Keratinocyte (primary cell): Measurements from ENCODE around the gene LRRC17. TPM values are rescaled to one million over a fixed set of nuclear protein-coding genes. Genes with fewer than 3 reads are reported as not detected.
"Not testable (repeated sequence)": the region's sequence is repeated elsewhere in the genome, so short reads cannot be mapped to it uniquely, and the experiment has no call there.

ENCODE experiments used
- DNase-seq: peaks from one replicate; pipeline ENCODE4 v3.0.0-alpha.2; 2011; ENCODE audit warnings: low read depth, missing footprints, low spot score
- FAIRE-seq: peaks from 2 replicates; lab custom pipeline; 2011; peaks lifted over from hg19 to GRCh38; lab: Jason Lieb, UNC
- H2AFZ ChIP-seq: 2 replicates; pipeline ENCODE4 v1.6.0; 2012; ENCODE audit warnings: low read length, control low read depth, inconsistent platforms; ENCODE audit not compliant: control insufficient read depth
- H3K27ac ChIP-seq: 2 replicates; pipeline ENCODE4 v1.5.1; 2011; ENCODE audit warnings: low read length; ENCODE audit not compliant: control insufficient read depth, insufficient read depth
- H3K27me3 ChIP-seq: 3 replicates; pipeline ENCODE4 v1.6.0; 2011; ENCODE audit warnings: low read length; ENCODE audit not compliant: control insufficient read depth, insufficient read depth; ENCODE audit errors: extremely low read depth
- H3K36me3 ChIP-seq, 2 experiments: 2 replicates in 1 of 2; 3 replicates in 1 of 2; pipeline ENCODE4 v1.5.1; 2011; ENCODE audit warnings: low read length in 2 of 2, mild to moderate bottlenecking in 1 of 2; ENCODE audit not compliant: control insufficient read depth in 2 of 2, insufficient read depth in 2 of 2; ENCODE audit errors: extremely low read depth in 1 of 2
- H3K4me1 ChIP-seq: 3 replicates; pipeline ENCODE4 v1.5.1; 2011; ENCODE audit warnings: low read length; ENCODE audit not compliant: control insufficient read depth, insufficient read depth; ENCODE audit errors: extremely low read depth
- H3K4me2 ChIP-seq: 3 replicates; pipeline ENCODE4 v1.6.0; 2011; ENCODE audit warnings: low read depth, low read length; ENCODE audit not compliant: control insufficient read depth, insufficient read depth; ENCODE audit errors: extremely low read depth
- H3K4me3 ChIP-seq, 3 experiments: fragments of 200-600 bp in 1 of 3; sonication (generic) in 1 of 3; 2 replicates in 2 of 3; 3 replicates in 1 of 3; pipeline ENCODE4 v1.5.1; 2011 to 2016; ENCODE audit warnings: low read length in 3 of 3, mild to moderate bottlenecking in 3 of 3, control low read depth in 2 of 3, inconsistent platforms in 1 of 3, low read depth in 1 of 3, mixed read lengths in 1 of 3, mixed run types in 1 of 3, moderate library complexity in 1 of 3; ENCODE audit not compliant: control insufficient read depth in 2 of 3, insufficient read depth in 2 of 3; ENCODE audit errors: extremely low read depth in 1 of 3
- H3K79me2 ChIP-seq: 2 replicates; pipeline ENCODE4 v1.6.0; 2012; ENCODE audit warnings: low read length; ENCODE audit not compliant: control insufficient read depth, insufficient read depth
- H3K9ac ChIP-seq: 3 replicates; pipeline ENCODE4 v1.6.0; 2011; ENCODE audit warnings: low read length; ENCODE audit not compliant: control insufficient read depth, insufficient read depth; ENCODE audit errors: extremely low read depth
- H3K9me1 ChIP-seq: 3 replicates; pipeline ENCODE4 v1.6.0; 2011; ENCODE audit warnings: low read length; ENCODE audit not compliant: control insufficient read depth, insufficient read depth; ENCODE audit errors: extremely low read depth
- H3K9me3 ChIP-seq: 2 replicates; pipeline ENCODE4 v1.5.1; 2012; ENCODE audit warnings: low read depth, low read length; ENCODE audit not compliant: control insufficient read depth
- H4K20me1 ChIP-seq: 3 replicates; pipeline ENCODE4 v1.6.0; 2011; ENCODE audit warnings: low read length; ENCODE audit not compliant: control insufficient read depth, insufficient read depth; ENCODE audit errors: extremely low read depth
- EZH2 ChIP-seq: IDR thresholded peaks from one replicate; pipeline ENCODE4 v1.6.1; 2012; ENCODE audit warnings: inconsistent platforms, mild to moderate bottlenecking, low read length, moderate library complexity
- dilution Hi-C: fragments of 300-500 bp; cut with MboI; formaldehyde crosslinking; loops from one replicate; pipeline ENCODE4 v1.7.0; 2020; ENCODE audit warnings: low sequenced_read_pairs; ENCODE audit not compliant: extremely low pct_ligation_motif_present
- polyA plus RNA-seq, 5 experiments: library from polyadenylated mRNA; depleted of rRNA in 3 of 5; stranded (reverse) in 3 of 5; stranded (forward) in 1 of 5; unstranded in 1 of 5; fragments of >200 nt; gene quantifications; 1 replicate in 1 of 5; 2 replicates in 3 of 5; 3 replicates in 1 of 5; pipeline versions ENCODE4 v1.2.1 to v1.2.3, GENCODE V29; 2011 to 2012; ENCODE audit warnings: missing spikeins in 2 of 5, low read depth in 1 of 5, low replicate concordance in 1 of 5
- TF ChIP-seq, protein P1 (sequence below), 3 experiments: IDR thresholded peaks in 1 of 3; conservative IDR thresholded peaks in 1 of 3; optimal IDR thresholded peaks in 1 of 3; 2 replicates in 2 of 3; 3 replicates in 1 of 3; pipeline versions ENCODE3 to v1.5.1; 2011; ENCODE audit warnings: low read length in 3 of 3, mild to moderate bottlenecking in 3 of 3, moderate library complexity in 2 of 3, control low read depth in 1 of 3, inconsistent platforms in 1 of 3; ENCODE audit not compliant: insufficient read depth in 2 of 3; ENCODE audit errors: extremely low read depth in 1 of 3

LRRC17 gene
- polyA plus RNA-seq, 1 donor (not counting 4 experiments of a cell fraction or from before 2014, with no cell fraction given): 0.20 TPM

DNA sequence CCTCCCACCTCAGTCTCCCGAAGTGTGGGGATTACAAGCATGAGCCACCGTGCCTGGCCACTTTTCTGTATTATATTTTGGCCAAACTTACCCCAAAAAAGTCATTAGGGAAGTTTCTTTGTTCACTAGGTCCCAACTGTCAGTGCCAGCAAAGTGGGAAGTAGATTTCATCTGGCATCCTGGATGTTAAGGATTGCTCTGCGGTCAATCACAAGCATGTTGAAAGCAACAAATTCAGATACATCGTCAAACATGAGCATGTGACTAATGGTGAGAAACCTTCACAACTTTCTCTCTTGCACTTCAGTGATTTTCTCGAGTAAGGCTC is 14.3 kb upstream of the LRRC17 start:
- TF ChIP-seq EZH2: no peak
- TF ChIP-seq, protein P1, sequence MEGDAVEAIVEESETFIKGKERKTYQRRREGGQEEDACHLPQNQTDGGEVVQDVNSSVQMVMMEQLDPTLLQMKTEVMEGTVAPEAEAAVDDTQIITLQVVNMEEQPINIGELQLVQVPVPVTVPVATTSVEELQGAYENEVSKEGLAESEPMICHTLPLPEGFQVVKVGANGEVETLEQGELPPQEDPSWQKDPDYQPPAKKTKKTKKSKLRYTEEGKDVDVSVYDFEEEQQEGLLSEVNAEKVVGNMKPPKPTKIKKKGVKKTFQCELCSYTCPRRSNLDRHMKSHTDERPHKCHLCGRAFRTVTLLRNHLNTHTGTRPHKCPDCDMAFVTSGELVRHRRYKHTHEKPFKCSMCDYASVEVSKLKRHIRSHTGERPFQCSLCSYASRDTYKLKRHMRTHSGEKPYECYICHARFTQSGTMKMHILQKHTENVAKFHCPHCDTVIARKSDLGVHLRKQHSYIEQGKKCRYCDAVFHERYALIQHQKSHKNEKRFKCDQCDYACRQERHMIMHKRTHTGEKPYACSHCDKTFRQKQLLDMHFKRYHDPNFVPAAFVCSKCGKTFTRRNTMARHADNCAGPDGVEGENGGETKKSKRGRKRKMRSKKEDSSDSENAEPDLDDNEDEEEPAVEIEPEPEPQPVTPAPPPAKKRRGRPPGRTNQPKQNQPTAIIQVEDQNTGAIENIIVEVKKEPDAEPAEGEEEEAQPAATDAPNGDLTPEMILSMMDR (optimal IDR thresholded peaks at IDR 0.05 in 1 of 3, IDR thresholded peaks at IDR 0.05 in 1 of 3, conservative IDR thresholded peaks at IDR 0.05 in 1 of 3; ENCODE audit: extremely low read depth in 1 of 3, insufficient read depth in 2 of 3, low read length in 3 of 3): no peak
- dilution Hi-C loops: no loop called here
- no peak for FAIRE-seq

DNA sequence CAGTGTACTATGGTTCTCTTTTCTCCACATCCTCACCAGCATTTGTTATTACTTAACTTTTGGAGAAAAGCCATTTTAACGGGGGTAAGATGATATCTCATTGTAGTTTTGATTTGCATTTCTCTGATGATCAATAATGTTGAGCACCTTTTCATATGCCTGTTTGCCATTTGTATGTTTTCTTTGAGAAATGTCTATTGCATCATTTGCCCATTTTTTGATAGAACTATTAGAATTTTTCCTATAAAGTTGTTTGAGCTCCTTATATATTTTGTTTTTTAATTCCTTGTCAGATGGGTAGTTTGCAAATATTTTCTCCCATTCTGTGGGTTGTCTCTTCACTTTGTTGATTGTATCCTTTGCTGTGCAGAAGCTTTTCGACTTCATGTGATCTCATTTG is 10.7 kb upstream of the LRRC17 start:
- H3K79me2 ChIP-seq, H3K9me3 ChIP-seq, H3K27me3 ChIP-seq, H3K4me1 ChIP-seq, FAIRE-seq, H3K4me2 ChIP-seq, dilution Hi-C loops, H3K9ac ChIP-seq, DNase-seq, H4K20me1 ChIP-seq, H3K9me1 ChIP-seq, H3K27ac ChIP-seq, H3K4me3 ChIP-seq, H2AFZ ChIP-seq, H3K36me3 ChIP-seq: not testable (repeated sequence)

More for the DNA sequence above, 14.3 kb upstream of the LRRC17 start:
- Histone ChIP-seq H3K9me3 (no peaks in the 10 kb centered on the region), H3K79me2 (no peaks in the 10 kb centered on the region), H3K4me1 (peaks cover 2% of the 10 kb centered on the region), H3K27ac (no peak overlapping the region), H3K4me2 (no peak overlapping the region), H2AFZ (no peak overlapping the region), H3K27me3 (no peaks in the 10 kb centered on the region), H3K4me3 (no peak overlapping the region), H3K36me3 (no peaks in the 10 kb centered on the region), H3K9ac (no peak overlapping the region), H3K9me1 (no peaks in the 10 kb centered on the region), H4K20me1 (no peaks in the 10 kb centered on the region)
- no peak for DNase-seq

DNA sequence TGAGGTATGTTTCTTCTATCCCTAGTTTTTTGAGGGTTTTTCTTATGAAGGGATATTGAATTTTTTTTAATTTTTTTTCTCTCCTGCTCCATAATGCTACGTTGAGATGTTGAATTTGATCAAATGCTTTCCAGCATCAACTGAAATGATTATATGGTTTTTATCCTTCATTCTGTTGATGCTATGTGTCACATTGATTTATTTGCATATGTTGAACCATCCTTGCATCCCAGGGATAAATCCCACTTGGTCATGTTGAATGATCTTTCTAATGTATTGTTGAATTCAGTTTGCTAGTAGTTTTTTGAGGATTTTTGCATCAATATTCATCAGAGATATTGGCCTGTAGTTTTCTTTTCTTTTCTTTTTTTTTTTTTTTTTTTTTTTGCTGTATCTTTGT is 9.2 kb upstream of the LRRC17 start:
- H2AFZ ChIP-seq, H3K36me3 ChIP-seq, H3K4me2 ChIP-seq, dilution Hi-C loops, H3K4me3 ChIP-seq, H3K9me3 ChIP-seq, H3K9me1 ChIP-seq, FAIRE-seq, H3K4me1 ChIP-seq, H3K9ac ChIP-seq, H3K27ac ChIP-seq, H4K20me1 ChIP-seq, H3K27me3 ChIP-seq, H3K79me2 ChIP-seq, DNase-seq: not testable (repeated sequence)
